K562 (cell line): ENCODE results near the gene RPS23. TPM values are rescaled to one million over a fixed set of nuclear protein-coding genes. Genes with fewer than 3 reads are reported as not detected.

Source experiments
- ARID4B ChIP-seq: sonication (generic); formaldehyde crosslinking; IDR thresholded peaks from 2 replicates; pipeline ENCODE4 v1.8.0; 2022; ENCODE audit warnings: mild to moderate bottlenecking, missing genetic modification reagents
- E2F3 ChIP-seq: fragments of 250-450 bp; sonication (Bioruptor Pico); IDR thresholded peaks from 2 replicates; pipeline ENCODE4 v1.4.0; 2020; ENCODE audit warnings: mild to moderate bottlenecking
- FOXK1 ChIP-seq: sonication (generic); formaldehyde crosslinking; IDR thresholded peaks from 2 replicates; pipeline ENCODE4 v1.8.0; 2022; ENCODE audit warnings: missing genetic modification reagents, mild to moderate bottlenecking, borderline replicate concordance
- NRF1 ChIP-seq, 2 experiments: fragments of 450-650 bp; IDR thresholded peaks in 1 of 2; conservative IDR thresholded peaks in 1 of 2; 2 replicates each; pipeline ENCODE4 v1.6.1; 2014; ENCODE audit warnings: mild to moderate bottlenecking in 2 of 2
- REST ChIP-seq, 2 experiments: fragments of 450-650 bp; formaldehyde crosslinking in 1 of 2; IDR thresholded peaks; 2 replicates each; pipeline versions ENCODE4 v1.4.0 to v1.6.1; 2014 to 2020; ENCODE audit warnings: mild to moderate bottlenecking in 2 of 2, borderline replicate concordance in 1 of 2, low read depth in 1 of 2
- SIN3A ChIP-seq, 2 experiments: fragments of 150-350 bp in 1 of 2; IDR thresholded peaks; 2 replicates each; pipeline ENCODE4 v1.6.1; 2011 to 2016; ENCODE audit warnings: borderline replicate concordance in 2 of 2, low read depth in 2 of 2, low read length in 2 of 2, mild to moderate bottlenecking in 2 of 2, moderate library complexity in 2 of 2; ENCODE audit not compliant: control insufficient read depth in 1 of 2
- SREBF1 ChIP-seq: fragments of 150-350 bp; IDR thresholded peaks from 2 replicates; pipeline ENCODE4 v1.6.1; 2014; ENCODE audit warnings: antibody characterized with exemption, low read depth, low read length, borderline replicate concordance
- SRF ChIP-seq, 2 experiments: fragments of 250-450, 450-650 bp in 1 of 2; sonication (Bioruptor Pico) in 1 of 2; sonication (generic) in 1 of 2; formaldehyde crosslinking; IDR thresholded peaks; 2 replicates each; pipeline versions ENCODE4 v1.5.0 to v1.5.1; 2020 to 2022; ENCODE audit warnings: mild to moderate bottlenecking in 1 of 2, missing genetic modification reagents in 1 of 2
- SUPT5H ChIP-seq: fragments of 450-650 bp; IDR thresholded peaks from 2 replicates; pipeline ENCODE4 v1.6.1; 2016
- ZNF324 ChIP-seq: fragments of 250-450 bp; sonication (Bioruptor Pico); IDR thresholded peaks from 2 replicates; pipeline ENCODE4 v1.4.0; 2020; ENCODE audit warnings: mild to moderate bottlenecking
- ZNF57 ChIP-seq: fragments of 450-650 bp; formaldehyde crosslinking; IDR thresholded peaks from 2 replicates; pipeline ENCODE4 v1.4.0; 2020; ENCODE audit warnings: mild to moderate bottlenecking, moderate library complexity
- polyA plus RNA-seq, 8 experiments: library from polyadenylated mRNA; depleted of rRNA in 4 of 8; stranded (reverse) in 5 of 8; unstranded in 3 of 8; fragments of >200 nt; fragmentation: Nextera tagmentation in 2 of 8; fragmentation: Illumina TruSeq in 1 of 8; extraction: Ambion mirVana in 2 of 8; extraction: Trizol in 1 of 8; gene quantifications; 2 replicates each; pipeline versions ENCODE4 v1.2.1 to v1.2.3, GENCODE V29; 2011 to 2014; ENCODE audit warnings: inconsistent platforms in 1 of 8, missing spikeins in 1 of 8
- total RNA-seq, 7 experiments: library from RNA; depleted of rRNA in 6 of 7; stranded (reverse); fragments of >200 nt in 6 of 7; fragmentation: Illumina TruSeq in 2 of 7; extraction: Trizol in 2 of 7; gene quantifications; 2 replicates each; pipeline versions ENCODE4 v1.2.1 to v1.2.3, GENCODE V29; 2011 to 2021; ENCODE audit warnings: low replicate concordance in 1 of 7
- TF ChIP-seq, protein P1 (sequence below): fragments of 250-450 bp; sonication (Bioruptor Pico); IDR thresholded peaks from 2 replicates; pipeline ENCODE4 v1.4.0; 2020; ENCODE audit warnings: borderline replicate concordance

Gene RPS23
- total and polyA plus RNA-seq, 9 of the 15 experiments (the other 6 are each of a cell fraction or from before 2014, with no cell fraction given): 3,252 to 10,689 (median 6,302) TPM

DNA sequence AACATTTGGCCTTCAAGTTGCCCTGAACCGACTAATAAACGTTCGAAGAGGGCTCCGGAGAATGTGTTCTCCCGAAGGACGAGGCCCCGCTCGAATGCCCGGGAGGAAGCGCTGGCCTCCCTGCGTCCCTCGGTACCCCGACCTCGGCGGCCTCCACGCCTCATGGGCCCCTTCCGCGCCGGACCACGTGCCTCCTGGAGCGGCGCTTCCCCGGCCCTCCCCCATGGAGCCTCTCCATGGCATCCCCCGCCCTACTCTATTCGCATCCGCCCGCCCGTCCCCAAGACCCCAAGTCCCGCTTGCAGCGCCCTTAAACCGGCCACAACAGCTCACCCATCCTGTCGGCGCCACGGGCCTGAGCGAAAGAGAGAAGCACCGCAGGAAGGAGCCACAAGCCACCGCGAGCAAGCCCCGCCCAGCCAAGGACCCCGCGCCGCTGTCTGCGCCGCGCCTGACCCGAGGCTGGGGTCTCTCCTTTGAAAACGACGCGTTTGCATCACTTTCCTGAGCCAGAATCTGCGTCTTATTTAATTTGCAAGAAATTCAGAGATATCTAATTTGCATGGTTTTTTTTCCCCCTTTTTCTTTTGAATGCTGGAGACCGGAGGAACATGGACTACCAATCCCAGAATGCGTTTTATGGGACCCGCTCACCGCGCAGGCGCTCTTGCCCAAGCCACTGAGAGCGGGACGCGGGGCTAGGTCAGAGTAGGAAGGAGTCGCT, at the start of gene RPS23 (continued):
- TF ChIP-seq SUPT5H (peak; percentile 97), NRF1 (conservative IDR thresholded peaks at IDR 0.05 in 1 of 2, IDR thresholded peaks at IDR 0.05 in 1 of 2) (peak; percentile 92 to 93), ZNF57 (CRISPR knock-in tag) (peak; percentile 28; the same call in 1 of the 2 replicates), E2F3 (CRISPR knock-in tag) (peak; percentile 76), SREBF1 (no peak), FOXK1 (CRISPR knock-in tag) (0 out of 2 replicates have a peak, but pooled peaks have one; percentile 14), ZNF324 (0 out of 2 replicates have a peak, but pooled peaks have one; percentile 30), REST (IDR thresholded peaks at IDR 0.05; ENCODE audit: borderline replicate concordance) (no peak), REST (CRISPR knock-in tag; IDR thresholded peaks at IDR 0.05; ENCODE audit: low read depth) (no peak), SIN3A (IDR thresholded peaks at IDR 0.05; ENCODE audit: borderline replicate concordance in 2 of 2, control insufficient read depth in 1 of 2, low read depth in 2 of 2, low read length in 2 of 2) (peak in 1 of 2 experiments; percentile 58; a peak in 1 of 4 replicates), ARID4B (peak; percentile 73; the same call in 1 of the 2 replicates), SRF (CRISPR knock-in tag; IDR thresholded peaks at IDR 0.05) (no peak)
- TF ChIP-seq, protein P1, sequence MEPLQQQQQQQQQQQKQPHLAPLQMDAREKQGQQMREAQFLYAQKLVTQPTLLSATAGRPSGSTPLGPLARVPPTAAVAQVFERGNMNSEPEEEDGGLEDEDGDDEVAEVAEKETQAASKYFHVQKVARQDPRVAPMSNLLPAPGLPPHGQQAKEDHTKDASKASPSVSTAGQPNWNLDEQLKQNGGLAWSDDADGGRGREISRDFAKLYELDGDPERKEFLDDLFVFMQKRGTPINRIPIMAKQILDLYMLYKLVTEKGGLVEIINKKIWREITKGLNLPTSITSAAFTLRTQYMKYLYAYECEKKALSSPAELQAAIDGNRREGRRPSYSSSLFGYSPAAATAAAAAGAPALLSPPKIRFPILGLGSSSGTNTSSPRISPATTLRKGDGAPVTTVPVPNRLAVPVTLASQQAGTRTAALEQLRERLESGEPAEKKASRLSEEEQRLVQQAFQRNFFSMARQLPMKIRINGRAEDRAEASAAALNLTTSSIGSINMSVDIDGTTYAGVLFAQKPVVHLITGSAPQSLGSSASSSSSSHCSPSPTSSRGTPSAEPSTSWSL (CRISPR knock-in tag): no peak
